LNCAP (cell line): ENCODE data around the gene MELTF.

ENCODE experiments used
- TF ChIP-seq, protein P1 (sequence below): fragments of 450-650 bp; IDR thresholded peaks from 2 replicates; pipeline ENCODE4 v1.5.1; 2017; ENCODE audit warnings: mild to moderate bottlenecking

Gene MELTF

GRCh38 chr3:197029511-197030167, at the start of gene MELTF:
MELTF (minus strand) TSS chr3:197029817; CDS start chr3:197029702, 115 bp downstream.
- TF ChIP-seq, protein P1, sequence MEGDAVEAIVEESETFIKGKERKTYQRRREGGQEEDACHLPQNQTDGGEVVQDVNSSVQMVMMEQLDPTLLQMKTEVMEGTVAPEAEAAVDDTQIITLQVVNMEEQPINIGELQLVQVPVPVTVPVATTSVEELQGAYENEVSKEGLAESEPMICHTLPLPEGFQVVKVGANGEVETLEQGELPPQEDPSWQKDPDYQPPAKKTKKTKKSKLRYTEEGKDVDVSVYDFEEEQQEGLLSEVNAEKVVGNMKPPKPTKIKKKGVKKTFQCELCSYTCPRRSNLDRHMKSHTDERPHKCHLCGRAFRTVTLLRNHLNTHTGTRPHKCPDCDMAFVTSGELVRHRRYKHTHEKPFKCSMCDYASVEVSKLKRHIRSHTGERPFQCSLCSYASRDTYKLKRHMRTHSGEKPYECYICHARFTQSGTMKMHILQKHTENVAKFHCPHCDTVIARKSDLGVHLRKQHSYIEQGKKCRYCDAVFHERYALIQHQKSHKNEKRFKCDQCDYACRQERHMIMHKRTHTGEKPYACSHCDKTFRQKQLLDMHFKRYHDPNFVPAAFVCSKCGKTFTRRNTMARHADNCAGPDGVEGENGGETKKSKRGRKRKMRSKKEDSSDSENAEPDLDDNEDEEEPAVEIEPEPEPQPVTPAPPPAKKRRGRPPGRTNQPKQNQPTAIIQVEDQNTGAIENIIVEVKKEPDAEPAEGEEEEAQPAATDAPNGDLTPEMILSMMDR, result peak; percentile 35

- TF ChIP-seq, protein P1, result no peak
These were observed 46.8 kb upstream of the MELTF start for GRCh38 chr3:197076415-197076814.

GRCh38 chr3:197068077-197068476, 38.5 kb upstream of the MELTF start:
- TF ChIP-seq, protein P1, result no peak

DNA sequence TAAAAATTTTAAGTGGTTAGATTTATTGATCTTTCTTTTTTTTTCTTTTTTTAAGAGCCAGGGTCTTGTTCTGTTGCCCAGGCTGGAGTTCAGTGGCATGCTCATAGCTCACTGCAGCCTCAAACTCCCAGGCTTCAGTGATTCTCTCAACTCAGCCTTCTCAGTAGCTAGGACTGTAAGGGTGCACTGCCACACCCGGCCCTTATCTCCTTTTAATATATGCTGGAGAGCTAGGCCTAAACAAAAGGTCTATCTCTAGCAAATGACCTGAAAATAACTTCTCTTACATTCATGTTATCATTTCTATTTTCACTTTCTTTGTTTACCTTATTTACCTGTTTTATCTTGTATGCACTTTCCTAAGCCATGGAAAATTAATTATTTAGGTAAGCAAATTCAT, 35.2 kb upstream of the MELTF start:
- TF ChIP-seq, protein P1, result no peak

- TF ChIP-seq, protein P1, result no peak
These were observed 32.8 kb upstream of the MELTF start for GRCh38 chr3:197062446-197062845.

DNA sequence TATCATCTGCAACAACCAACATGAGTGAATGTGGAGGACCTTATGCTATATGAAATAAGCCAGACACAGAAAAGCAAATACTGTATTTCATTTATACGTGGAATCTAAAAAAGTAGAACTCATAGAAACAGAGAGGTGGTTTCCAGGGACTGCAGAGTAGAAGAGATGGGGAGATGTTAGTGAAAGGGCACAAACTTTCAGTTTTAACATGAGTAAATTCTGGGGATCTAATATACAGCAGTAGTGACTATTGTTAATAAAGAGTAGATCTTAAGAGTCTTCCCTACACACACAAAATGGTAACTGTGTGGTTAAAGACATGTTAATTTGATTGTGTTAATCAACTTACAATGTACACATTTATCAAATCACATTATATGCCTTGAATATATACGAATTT, 20.9 kb upstream of the MELTF start:
- TF ChIP-seq, protein P1, result no peak

DNA sequence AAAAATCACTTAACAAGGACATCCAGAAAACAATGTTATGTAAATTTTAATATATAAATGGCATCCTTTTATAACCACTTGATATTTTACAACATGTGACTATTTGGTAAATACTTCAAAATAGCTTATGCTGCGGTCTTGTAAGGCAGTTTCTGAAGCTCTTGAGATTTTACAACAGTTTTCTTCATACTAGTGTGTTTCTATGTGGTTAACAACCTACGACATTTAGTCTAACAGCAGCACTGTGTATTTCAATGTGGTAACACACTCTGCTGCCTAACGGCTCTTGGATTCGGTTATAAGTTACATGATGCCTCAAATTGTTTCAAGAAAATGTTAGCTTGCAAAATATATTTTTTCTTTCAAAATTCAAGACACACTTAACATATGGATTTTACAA, 12.9 kb upstream of the MELTF start:
- TF ChIP-seq, protein P1, result no peak
